Right lobe of liver (tissue), 4 donors: ENCODE data around the gene GJA10.

Experiments used
- POLR2A ChIP-seq: fragments of 450-650 bp; IDR thresholded peaks from one replicate; pipeline ENCODE4 v1.6.1; 2017; ENCODE audit warnings: antibody characterized with exemption, mild to moderate bottlenecking
- TF ChIP-seq, protein P1 (sequence below), 4 donors: fragments of 200-600 bp in 3 of 4; fragments of 450-650 bp in 1 of 4; IDR thresholded peaks; one replicate each; pipeline versions ENCODE4 v1.5.1 to v1.8.0; 2016 to 2022; ENCODE audit warnings: antibody characterized with exemption in 4 of 4, mild to moderate bottlenecking in 2 of 4
- donor health status: DM: no; HTN: no; CAD: no.
- donor health status: DM: no; HTN: no; CAD: no.
- donor health status: DM: no; HTN: yes; CAD: no.

DNA sequence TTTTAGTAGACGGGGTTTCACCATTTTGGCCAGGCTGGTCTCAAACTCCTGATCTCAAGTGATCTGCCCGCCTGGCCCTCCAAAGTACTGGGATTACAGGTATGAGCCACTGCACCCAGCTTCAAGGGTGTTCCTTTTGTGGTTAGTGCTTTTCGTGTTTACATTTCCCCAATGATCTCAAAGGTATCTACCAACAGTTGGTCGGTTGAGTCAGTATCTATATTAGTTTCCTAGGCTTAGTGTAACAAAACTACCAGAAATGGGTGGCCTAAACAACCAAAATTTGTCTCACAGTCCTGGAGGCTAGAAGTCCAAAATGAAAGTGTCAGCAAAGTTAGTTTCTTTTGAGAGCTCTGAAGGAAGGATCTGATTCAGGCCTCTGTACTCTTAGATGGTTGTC lies 34.5 kb upstream of the GJA10 start:
- no peak for TF ChIP-seq POLR2A
- TF ChIP-seq, protein P1, sequence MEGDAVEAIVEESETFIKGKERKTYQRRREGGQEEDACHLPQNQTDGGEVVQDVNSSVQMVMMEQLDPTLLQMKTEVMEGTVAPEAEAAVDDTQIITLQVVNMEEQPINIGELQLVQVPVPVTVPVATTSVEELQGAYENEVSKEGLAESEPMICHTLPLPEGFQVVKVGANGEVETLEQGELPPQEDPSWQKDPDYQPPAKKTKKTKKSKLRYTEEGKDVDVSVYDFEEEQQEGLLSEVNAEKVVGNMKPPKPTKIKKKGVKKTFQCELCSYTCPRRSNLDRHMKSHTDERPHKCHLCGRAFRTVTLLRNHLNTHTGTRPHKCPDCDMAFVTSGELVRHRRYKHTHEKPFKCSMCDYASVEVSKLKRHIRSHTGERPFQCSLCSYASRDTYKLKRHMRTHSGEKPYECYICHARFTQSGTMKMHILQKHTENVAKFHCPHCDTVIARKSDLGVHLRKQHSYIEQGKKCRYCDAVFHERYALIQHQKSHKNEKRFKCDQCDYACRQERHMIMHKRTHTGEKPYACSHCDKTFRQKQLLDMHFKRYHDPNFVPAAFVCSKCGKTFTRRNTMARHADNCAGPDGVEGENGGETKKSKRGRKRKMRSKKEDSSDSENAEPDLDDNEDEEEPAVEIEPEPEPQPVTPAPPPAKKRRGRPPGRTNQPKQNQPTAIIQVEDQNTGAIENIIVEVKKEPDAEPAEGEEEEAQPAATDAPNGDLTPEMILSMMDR (IDR thresholded peaks at IDR 0.05) = no peak
